Tibial artery (tissue), 4 donors: ENCODE results near the gene RAP1GAP.

Experiments used
- DNase-seq, 2 donors: peaks; one replicate each; pipeline ENCODE4 v3.0.0-alpha.2; 2019
- H3K27ac ChIP-seq, 2 donors: fragments of 200-600 bp; sonication (generic) in 1 of 2; 1 replicate in 1 of 2; 2 replicates in 1 of 2; pipeline ENCODE4 v1.5.1; 2018 to 2019; ENCODE audit warnings: mild to moderate bottlenecking in 1 of 2
- H3K27me3 ChIP-seq, 2 donors: fragments of 200-600 bp; sonication (generic) in 1 of 2; one replicate each; pipeline versions ENCODE4 v1.5.1 to v1.6.0; 2016 to 2019
- H3K36me3 ChIP-seq, 3 donors: fragments of 200-600 bp; sonication (generic) in 2 of 3; one replicate each; pipeline ENCODE4 v1.5.1; 2016 to 2019; ENCODE audit warnings: mild to moderate bottlenecking in 2 of 3
- H3K4me1 ChIP-seq, 4 donors: fragments of 200-600 bp; sonication (generic) in 2 of 4; 1 replicate in 3 of 4; 2 replicates in 1 of 4; pipeline ENCODE4 v1.5.1; 2016 to 2019
- H3K4me3 ChIP-seq, 2 donors: fragments of 200-600 bp; sonication (generic) in 1 of 2; 1 replicate in 1 of 2; 2 replicates in 1 of 2; pipeline ENCODE4 v1.5.1; 2018 to 2019; ENCODE audit warnings: mild to moderate bottlenecking in 2 of 2
- H3K9me3 ChIP-seq, 3 donors: fragments of 200-600 bp; sonication (generic) in 1 of 3; one replicate each; pipeline ENCODE4 v1.5.1; 2016 to 2019
- CTCF ChIP-seq, 2 experiments: fragments of 200-600 bp in 1 of 2; fragments of 450-650 bp in 1 of 2; IDR thresholded peaks; one replicate each; pipeline ENCODE4 v1.5.1; 2017 to 2019; ENCODE audit warnings: antibody characterized with exemption in 2 of 2, mild to moderate bottlenecking in 1 of 2, moderate library complexity in 1 of 2
- intact Hi-C: fragments of 100-400 bp; cut with DNase I; formaldehyde crosslinking; loops from one replicate; pipeline ENCODE4 v1.15.0; 2023; ENCODE audit warnings: low total_unique reads

RAP1GAP gene

GRCh38 chr1:21577933-21578332, 91.2 kb downstream of the RAP1GAP start:
- DNase-seq, result no peak
- TF ChIP-seq CTCF (IDR thresholded peaks at IDR 0.05), result no peak
- intact Hi-C loops, result no loop called here
- Histone ChIP-seq H3K4me1 (peaks cover 0 to 15% (median 9%) of the 10 kb centered on the region in 4 donors), H3K36me3 (no peaks in the 10 kb centered on the region), H3K4me3 (no peak overlapping the region), H3K27me3 (peaks cover 0 to 52% of the 10 kb centered on the region in 2 donors), H3K9me3 (peaks cover 0 to 3% (median 0%) of the 10 kb centered on the region in 3 donors), H3K27ac (no peak overlapping the region)

- peaks cover 0 to 3% (median 0%) of the 10 kb centered on the region in 3 donors for H3K9me3 ChIP-seq
- H3K4me3 ChIP-seq, result no peak overlapping the region
- H3K27ac ChIP-seq, result no peak overlapping the region
- H3K27me3 ChIP-seq, result peaks cover 0 to 55% of the 10 kb centered on the region in 2 donors
- H3K36me3 ChIP-seq, result no peaks in the 10 kb centered on the region
- TF ChIP-seq CTCF (IDR thresholded peaks at IDR 0.05), result no peak
- no peak for DNase-seq
- intact Hi-C loops, result no loop called here
- H3K4me1 ChIP-seq, result peaks cover 0 to 15% (median 9%) of the 10 kb centered on the region in 4 donors
Observed at GRCh38 chr1:21577324-21577723, 91.8 kb downstream of the RAP1GAP start.

GRCh38 chr1:21576798-21577187, 92.4 kb downstream of the RAP1GAP start:
- H3K4me3 ChIP-seq, result no peak overlapping the region
- H3K4me1 ChIP-seq, result peaks cover 0 to 15% (median 9%) of the 10 kb centered on the region in 4 donors
- intact Hi-C loops, result no loop called here
- H3K27me3 ChIP-seq, result peaks cover 0 to 56% of the 10 kb centered on the region in 2 donors
- peaks cover 0 to 3% (median 0%) of the 10 kb centered on the region in 3 donors for H3K9me3 ChIP-seq
- no peak for TF ChIP-seq CTCF (IDR thresholded peaks at IDR 0.05)
- no peaks in the 10 kb centered on the region for H3K36me3 ChIP-seq
- DNase-seq, result no peak
- no peak overlapping the region for H3K27ac ChIP-seq

GRCh38 chr1:21576031-21576797, 92.9 kb downstream of the RAP1GAP start:
- Histone ChIP-seq H3K4me3 (no peak overlapping the region), H3K9me3 (peaks cover 0 to 2% (median 0%) of the 10 kb centered on the region in 3 donors), H3K36me3 (no peaks in the 10 kb centered on the region), H3K27me3 (peaks cover 0 to 53% of the 10 kb centered on the region in 2 donors), H3K4me1 (peaks cover 0 to 15% (median 9%) of the 10 kb centered on the region in 4 donors), H3K27ac (no peak overlapping the region)
- no peak for TF ChIP-seq CTCF (IDR thresholded peaks at IDR 0.05)
- intact Hi-C loops, result no loop called here
- no peak for DNase-seq

- H3K4me1 ChIP-seq, result peaks cover 0 to 15% (median 9%) of the 10 kb centered on the region in 4 donors
- H3K27ac ChIP-seq, result no peak overlapping the region
- H3K4me3 ChIP-seq, result no peak overlapping the region
- H3K9me3 ChIP-seq, result no peaks in the 10 kb centered on the region
- peaks cover 0 to 53% of the 10 kb centered on the region in 2 donors for H3K27me3 ChIP-seq
- no peak for TF ChIP-seq CTCF (IDR thresholded peaks at IDR 0.05)
- H3K36me3 ChIP-seq, result no peaks in the 10 kb centered on the region
- intact Hi-C loops, result no loop called here
- no peak for DNase-seq
Observed at GRCh38 chr1:21575351-21575942, 93.7 kb downstream of the RAP1GAP start.
